Measurements from ENCODE around the gene CD101. TPM values are rescaled to one million over a fixed set of nuclear protein-coding genes. Genes with fewer than 3 reads are reported as not detected.

Gene CD101
- total RNA-seq, 1 experiment from 2014 or later, result 1.7 TPM

GRCh38 chr1:117029685-117030084 lies 28.1 kb downstream of the CD101 start:
- BruUV-seq (replicated peaks), result no TSS peak
- POLR2A ChIA-PET (ENCODE audit: low non-redundant PET), result no interaction called here

GRCh38 chr1:117030271-117030877 lies 28.8 kb downstream of the CD101 start:
- no peak overlapping the region for H3K27ac ChIP-seq (ENCODE audit: low read depth, low read length, poor library complexity, severe bottlenecking)
- H3K4me3 ChIP-seq (ENCODE audit: low read depth, low read length, poor library complexity, severe bottlenecking), result no peak overlapping the region
- intact Hi-C loops (cut with micrococcal nuclease; ENCODE audit: unreplicated experiment), result no loop called here
- ChIA-PET CTCF (no interaction called here), POLR2A (ENCODE audit: low non-redundant PET) (no interaction called here)
- H3K36me3 ChIP-seq (ENCODE audit: insufficient read depth, low read length, poor library complexity, severe bottlenecking), result no peaks in the 10 kb centered on the region
- DNase-seq (ENCODE audit: low spot score), result no peak
- BruUV-seq (replicated peaks), result no TSS peak
- no peak for TF ChIP-seq EZH2 (IDR thresholded peaks at IDR 0.05; ENCODE audit: borderline replicate concordance, low read depth, low read length, poor library complexity, severe bottlenecking)
- H3K9me3 ChIP-seq (ENCODE audit: low read depth, low read length, poor library complexity, severe bottlenecking), result no peaks in the 10 kb centered on the region
- H3K27me3 ChIP-seq (replicated peaks; ENCODE audit: insufficient read depth, low read depth, low read length, poor library complexity), result no peaks in the 10 kb centered on the region
- H3K4me1 ChIP-seq (ENCODE audit: insufficient read depth, low read length, poor library complexity, severe bottlenecking), result no peaks in the 10 kb centered on the region

More at GRCh38 chr1:117029685-117030084, 28.1 kb downstream of the CD101 start:
- CTCF ChIA-PET, result no interaction called here
- Histone ChIP-seq H3K36me3 (ENCODE audit: insufficient read depth, low read length, poor library complexity, severe bottlenecking) (no peaks in the 10 kb centered on the region), H3K4me3 (ENCODE audit: low read depth, low read length, poor library complexity, severe bottlenecking) (no peak overlapping the region), H3K4me1 (ENCODE audit: insufficient read depth, low read length, poor library complexity, severe bottlenecking) (no peaks in the 10 kb centered on the region), H3K9me3 (ENCODE audit: low read depth, low read length, poor library complexity, severe bottlenecking) (no peaks in the 10 kb centered on the region), H3K27ac (ENCODE audit: low read depth, low read length, poor library complexity, severe bottlenecking) (no peak overlapping the region), H3K27me3 (replicated peaks; ENCODE audit: insufficient read depth, low read depth, low read length, poor library complexity) (no peaks in the 10 kb centered on the region)
- no peak for TF ChIP-seq EZH2 (IDR thresholded peaks at IDR 0.05; ENCODE audit: borderline replicate concordance, low read depth, low read length, poor library complexity, severe bottlenecking)
- TF ChIP-seq CTCF (conservative IDR thresholded peaks at IDR 0.05; ENCODE audit: low read depth, low read length), result no peak
- DNase-seq (ENCODE audit: low spot score), result no peak
- intact Hi-C loops (cut with micrococcal nuclease; ENCODE audit: unreplicated experiment), result no loop called here

GRCh38 chr1:117032266-117032665 lies 30.7 kb downstream of the CD101 start:
- Histone ChIP-seq H3K27me3 (replicated peaks; ENCODE audit: insufficient read depth, low read depth, low read length, poor library complexity) (no peaks in the 10 kb centered on the region), H3K36me3 (ENCODE audit: insufficient read depth, low read length, poor library complexity, severe bottlenecking) (no peaks in the 10 kb centered on the region), H3K4me1 (ENCODE audit: insufficient read depth, low read length, poor library complexity, severe bottlenecking) (no peaks in the 10 kb centered on the region), H3K9me3 (ENCODE audit: low read depth, low read length, poor library complexity, severe bottlenecking) (no peaks in the 10 kb centered on the region), H3K27ac (ENCODE audit: low read depth, low read length, poor library complexity, severe bottlenecking) (no peak overlapping the region), H3K4me3 (ENCODE audit: low read depth, low read length, poor library complexity, severe bottlenecking) (no peak overlapping the region)
- TF ChIP-seq EZH2 (IDR thresholded peaks at IDR 0.05; ENCODE audit: borderline replicate concordance, low read depth, low read length, poor library complexity, severe bottlenecking) (no peak), CTCF (conservative IDR thresholded peaks at IDR 0.05; ENCODE audit: low read depth, low read length) (no peak)
- no peak for DNase-seq (ENCODE audit: low spot score)
- intact Hi-C loops (cut with micrococcal nuclease; ENCODE audit: unreplicated experiment), result no loop called here
- no TSS peak for BruUV-seq (replicated peaks)
- CTCF ChIA-PET, result no interaction called here
- POLR2A ChIA-PET (ENCODE audit: low non-redundant PET), result no interaction called here

Measured in A673 (cell line).